Activated naive CD8-positive, alpha-beta T cell treated with anti-CD3 and anti-CD28 coated beads, Interleukin-2, amount 50 U/mL, for 16 hours (primary cell): Measurements from ENCODE around the gene SPACA7.

ENCODE experiments used
- DNase-seq: peaks from one replicate; pipeline ENCODE4 v3.0.0-alpha.2; 2020; ENCODE audit warnings: low read depth, low spot score

SPACA7 gene, protein sequence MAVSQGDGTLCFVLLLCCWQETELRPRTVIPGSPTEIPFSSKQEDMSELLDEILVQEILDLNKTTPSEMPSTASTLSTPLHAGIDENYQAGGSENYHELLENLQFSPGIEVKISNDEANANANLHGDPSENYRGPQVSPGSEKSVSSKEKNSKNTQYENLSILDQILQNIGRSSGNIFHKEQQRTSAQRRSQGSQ

DNA sequence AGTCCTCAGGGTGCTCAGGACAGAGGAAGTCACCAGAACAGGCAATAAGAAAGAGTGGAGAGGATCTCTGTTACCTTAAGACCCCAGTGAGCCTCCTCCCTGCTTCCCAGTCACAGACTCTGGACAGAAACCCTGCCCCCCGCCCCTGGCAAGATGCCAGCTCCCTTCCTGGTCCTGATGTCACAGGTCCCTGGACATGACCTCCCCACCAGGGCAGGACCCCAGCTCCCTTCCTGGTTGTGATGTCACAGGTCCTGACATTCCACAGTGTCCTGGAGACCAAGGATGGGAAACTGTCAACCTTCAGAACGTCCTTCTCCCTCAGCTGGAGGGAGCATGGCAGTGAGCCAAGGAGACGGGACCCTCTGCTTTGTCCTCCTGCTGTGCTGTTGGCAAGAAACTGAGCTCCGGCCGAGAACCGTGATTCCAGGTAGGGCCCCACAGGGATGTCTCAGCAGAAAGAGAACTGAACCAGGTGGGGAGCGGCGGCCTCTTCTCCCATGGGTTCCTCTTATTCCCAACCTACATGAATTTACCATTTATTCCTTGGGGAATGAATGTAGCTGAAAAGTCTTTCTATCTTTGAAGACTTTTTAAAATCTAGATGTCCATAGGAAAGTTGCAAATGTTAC, at the start of gene SPACA7:
SPACA7 (plus strand) TSS at position 306 of the 632 bp plus-strand sequence; CDS start at position 337, 31 bp downstream.
- DNase-seq: no peak

DNA sequence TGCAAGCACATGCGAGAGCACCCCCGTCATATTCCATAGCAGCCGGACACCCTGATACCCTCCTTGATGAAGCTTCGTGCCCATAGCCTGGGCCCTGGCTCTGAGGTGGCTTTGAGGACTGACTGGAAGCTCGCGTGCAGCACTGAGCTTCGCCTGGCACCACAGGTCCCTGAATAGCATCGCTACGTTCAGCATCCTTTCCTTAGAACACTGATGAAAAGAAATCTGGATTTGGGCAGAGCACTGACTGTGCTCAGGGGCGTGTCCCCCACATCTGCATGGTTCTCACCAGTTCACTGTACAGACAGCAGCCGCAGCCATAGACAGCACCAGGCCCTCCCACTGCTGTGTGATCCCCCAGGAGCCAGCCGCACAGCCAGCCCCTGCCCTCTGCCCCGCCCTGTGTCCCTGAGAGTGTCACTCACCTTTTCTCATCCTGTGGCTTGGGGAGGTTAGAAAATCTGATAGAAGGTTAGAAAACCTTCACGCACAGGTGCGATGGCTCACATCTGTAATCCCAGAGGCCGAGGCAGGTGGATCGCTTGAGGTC, 49.3 kb upstream of the SPACA7 start:
- DNase-seq: no peak

DNA sequence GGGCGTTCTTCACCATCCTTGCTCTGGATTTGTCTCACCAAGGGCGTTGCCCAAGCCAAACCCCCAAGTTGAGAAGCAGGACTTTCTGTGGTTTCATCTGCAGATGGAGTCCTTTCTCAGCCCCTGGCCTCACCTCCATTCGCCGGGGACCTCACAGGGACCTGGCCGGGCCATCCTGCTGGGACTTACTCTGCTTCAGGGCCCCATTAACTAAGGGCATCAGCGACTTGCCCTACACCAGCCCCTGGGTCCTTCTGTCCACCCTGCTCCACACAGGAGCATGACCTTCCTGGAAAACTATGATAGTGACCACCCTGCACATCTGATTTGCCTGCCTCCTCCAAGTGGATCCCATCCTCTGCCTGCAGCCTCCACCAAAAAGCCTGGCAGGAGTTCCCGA, 47.2 kb upstream of the SPACA7 start:
- no peak for DNase-seq

DNA sequence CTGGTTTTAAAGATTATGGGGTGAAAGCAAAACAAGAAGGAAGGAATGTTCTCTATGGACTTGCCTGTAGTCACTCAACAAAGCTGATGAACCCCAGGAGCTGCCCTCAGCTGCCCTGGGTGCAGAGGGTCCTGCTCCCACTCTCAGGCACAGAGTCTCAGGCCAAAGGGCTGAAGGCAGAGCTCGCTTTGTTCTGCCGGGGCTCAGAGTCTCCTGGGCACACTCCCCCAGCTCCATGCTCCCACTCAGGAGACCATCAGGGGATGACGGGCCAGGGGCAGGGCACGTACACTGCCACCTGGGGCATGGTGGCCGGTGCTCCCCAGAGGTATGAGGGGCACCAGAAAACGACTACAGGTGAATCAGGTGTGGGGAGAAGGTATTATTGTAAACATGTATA, 46.8 kb upstream of the SPACA7 start:
- DNase-seq: no peak

DNA sequence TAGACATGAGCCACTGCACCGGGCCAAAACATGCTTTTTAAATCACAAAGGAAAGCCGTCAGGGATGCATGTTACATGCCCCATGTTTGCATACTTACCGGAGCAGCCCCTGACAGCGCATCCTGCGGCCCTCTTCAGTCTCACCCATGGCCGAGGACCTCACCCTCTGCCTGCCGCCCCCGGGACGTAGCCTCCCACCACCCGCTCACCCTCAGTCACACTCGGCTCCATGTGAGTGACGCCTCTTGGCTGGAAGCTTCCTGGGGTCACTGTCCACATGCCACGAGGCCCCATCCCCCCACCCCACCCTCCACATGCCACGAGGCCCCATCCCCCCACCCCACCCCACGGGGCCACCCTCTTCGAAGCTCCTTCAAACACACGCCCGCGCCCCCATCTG, 46.1 kb upstream of the SPACA7 start:
- no peak for DNase-seq

DNA sequence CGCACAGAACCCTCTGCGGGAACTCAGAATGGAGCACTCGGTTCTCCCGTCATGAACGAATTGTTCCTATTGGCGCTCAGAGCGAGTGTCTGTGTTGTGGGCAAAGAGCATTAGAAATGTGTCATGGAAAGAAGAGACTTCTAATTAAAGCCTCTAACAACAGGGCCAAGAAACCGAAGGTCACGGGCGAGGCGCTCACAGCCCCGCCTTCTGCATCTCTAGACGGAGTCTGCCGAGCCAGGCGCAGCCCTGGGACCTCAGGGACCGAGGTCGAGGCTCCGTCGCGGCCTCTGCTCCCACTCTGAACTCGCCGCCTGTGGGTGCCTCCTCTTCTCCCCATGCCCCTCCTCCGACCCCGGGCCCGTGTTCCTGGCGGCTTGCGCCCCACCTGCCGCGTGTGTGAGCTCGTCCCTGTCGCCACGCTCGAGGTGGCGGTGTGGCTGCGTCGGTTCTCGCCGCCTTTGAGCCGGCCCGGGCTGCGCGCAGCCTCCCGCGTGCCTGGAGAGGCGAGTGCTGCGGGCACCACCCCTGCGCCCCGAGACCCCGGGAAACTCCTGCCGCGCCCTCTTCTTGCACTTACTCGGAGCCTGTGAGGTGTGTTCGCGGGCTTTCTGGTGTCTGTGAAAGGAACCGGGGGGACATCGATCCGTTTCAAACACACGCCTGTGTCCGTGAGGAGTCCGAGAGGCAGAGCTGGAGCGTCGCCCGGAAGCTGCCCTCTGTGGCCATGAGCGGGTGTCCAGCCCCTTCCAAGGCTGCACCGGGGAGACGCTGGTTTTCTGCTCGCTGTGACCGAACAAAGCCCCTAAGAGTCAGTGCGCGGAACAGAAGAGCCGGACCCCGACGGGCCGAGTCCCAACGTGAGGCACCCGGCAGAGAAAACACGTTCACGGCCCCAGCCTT, 45.4 kb upstream of the SPACA7 start:
- no peak for DNase-seq

DNA sequence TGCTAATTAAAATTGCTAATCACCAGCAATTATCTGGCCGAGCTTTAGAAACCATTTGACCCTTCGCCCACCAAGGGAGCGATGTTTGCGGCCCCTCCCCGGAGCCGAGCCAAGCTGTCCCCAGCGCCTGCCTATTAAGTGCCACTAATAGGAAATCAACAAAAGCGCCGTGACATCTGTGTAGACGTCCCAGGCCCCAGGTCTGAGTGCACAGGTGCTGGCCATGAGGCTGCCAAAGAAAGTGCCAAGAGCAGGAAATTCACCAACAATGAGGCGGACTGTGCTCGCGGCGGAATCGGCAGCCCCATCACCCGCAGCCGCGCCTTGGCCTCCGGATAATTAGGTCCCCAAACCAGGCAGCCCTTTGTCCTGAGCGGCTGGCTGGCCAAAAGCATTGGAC, 44.5 kb upstream of the SPACA7 start:
- no peak for DNase-seq

DNA sequence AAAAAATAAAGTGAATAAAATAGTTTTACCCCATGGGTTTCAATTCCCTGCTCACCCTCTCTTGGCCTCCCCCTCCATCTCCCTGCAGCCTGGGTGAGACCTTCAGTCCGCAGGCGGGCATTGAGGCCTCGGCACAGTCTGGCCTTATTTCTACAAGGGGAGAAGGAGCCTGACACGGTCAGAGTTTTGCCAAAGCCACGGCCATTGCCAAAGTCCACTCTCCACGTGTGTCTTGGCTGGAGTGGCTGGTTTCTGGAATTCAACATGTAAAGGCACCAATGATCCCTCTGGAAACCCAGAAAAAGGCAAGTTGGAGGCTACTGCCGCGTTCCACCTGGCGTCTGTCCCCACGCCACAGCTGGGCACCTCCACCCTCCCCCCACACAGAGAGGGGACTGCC, 43.4 kb upstream of the SPACA7 start:
- no peak for DNase-seq

DNA sequence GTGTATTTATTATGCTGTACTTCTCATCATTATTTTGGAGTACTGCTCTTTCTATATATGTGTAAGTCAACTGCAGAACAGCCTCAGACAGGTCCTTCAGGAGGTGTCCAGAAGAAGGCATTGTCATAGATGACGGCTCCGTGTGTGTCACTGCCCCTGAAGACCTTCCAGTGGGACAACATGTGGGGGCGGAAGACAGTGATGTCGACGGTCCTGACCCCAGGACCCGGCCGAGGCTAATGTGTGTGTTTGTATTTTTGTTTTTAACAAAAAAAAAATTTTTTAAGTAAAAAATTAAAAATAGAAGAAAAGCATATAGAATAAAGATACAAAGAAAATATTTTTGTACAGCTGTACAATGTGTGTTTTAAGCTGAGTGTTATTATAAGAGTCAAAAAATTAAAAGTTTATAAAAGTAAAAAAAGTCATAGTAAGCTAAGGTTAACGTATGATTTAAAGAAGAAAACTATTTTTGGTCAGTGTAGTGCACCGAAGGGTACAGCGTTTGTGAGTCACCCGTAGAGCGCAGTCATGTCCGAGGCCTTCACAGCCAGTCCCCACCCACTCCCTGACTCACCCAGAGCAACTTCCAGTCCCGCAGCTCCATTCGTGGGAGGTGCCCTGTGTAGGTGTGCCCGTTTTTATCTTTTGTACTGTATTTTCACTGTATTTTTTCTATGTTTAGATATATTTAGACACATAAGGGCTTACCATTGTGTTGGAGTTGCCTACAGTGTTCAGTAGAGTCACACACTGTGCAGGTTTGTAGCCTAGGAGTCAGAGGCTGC, 42.2 kb upstream of the SPACA7 start:
- DNase-seq: no peak

DNA sequence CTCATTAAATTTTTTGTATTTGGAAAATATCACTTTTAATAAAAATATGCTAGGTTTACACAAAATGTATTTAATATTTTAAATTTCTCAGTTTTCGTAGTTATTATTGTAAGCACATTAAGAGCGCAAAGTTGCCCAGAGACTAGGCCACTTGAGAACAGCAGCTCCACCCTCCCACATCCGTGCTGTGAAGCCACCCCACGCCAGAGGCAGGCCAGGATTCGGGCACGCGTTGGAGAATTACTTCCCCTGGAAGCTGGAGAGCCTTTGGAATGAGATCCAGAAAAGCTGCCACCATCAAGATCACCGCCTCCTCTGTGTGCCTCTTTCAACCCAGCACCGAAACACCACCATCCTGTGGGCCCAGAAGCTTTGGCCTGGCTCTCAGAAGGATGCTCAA, 41.0 kb upstream of the SPACA7 start:
- no peak for DNase-seq

DNA sequence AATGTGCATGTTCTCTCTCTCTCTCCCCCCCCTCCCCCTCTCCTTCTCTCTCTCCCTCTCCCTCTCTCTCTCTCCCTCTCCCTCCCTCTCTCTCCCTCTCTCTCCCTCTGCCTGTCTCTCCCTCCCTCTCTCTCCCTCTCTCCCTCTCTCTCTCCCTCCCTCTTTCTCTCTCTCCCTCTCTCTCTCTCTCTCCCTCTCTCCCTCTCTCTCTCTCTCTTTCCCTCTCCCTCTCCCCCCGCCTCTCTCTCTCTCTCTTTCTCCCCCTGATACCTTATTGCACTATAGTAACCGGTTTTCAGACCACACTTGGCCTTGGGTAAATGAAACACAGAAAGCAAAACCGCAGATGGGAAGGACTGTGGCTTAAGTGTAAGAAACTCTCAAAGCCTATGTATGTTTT, 34.7 kb upstream of the SPACA7 start:
- no peak for DNase-seq

DNA sequence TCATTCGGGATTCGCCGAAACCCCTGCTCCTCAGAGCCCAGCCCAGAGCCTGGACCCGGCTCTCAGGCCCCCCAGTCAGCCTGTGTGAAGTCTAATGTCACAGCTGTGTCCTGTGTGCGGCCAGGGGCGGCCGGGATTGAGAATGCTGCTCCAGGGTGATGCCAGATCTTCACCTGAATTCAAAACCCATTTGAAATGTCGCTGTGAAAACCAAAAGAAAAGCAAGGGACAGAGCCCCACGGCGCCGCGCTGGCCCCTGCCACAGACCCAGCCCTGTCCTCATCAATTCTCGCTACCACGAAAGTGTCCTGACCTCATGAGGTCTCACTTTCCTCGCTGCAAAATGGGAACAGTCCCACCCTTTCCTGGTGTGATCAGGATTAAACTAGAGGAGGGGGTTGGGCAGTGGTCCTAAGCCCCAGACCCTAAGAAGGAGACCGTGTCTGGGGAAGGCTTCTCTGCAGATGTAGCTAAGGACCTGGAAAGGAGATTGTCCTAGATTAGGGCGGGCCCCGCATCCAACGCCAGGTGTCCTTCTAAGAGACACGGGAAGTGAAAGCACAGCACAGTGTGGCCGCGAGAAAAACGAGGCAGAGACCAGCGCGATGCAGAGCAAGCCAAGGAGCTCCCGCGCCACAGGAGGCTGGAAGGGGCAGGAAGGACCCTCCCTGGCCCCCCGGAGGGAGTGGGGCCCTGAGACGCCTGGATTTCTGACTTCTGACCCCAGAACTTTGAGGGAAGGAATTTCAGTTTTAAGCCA, 34.0 kb upstream of the SPACA7 start:
- no peak for DNase-seq

DNA sequence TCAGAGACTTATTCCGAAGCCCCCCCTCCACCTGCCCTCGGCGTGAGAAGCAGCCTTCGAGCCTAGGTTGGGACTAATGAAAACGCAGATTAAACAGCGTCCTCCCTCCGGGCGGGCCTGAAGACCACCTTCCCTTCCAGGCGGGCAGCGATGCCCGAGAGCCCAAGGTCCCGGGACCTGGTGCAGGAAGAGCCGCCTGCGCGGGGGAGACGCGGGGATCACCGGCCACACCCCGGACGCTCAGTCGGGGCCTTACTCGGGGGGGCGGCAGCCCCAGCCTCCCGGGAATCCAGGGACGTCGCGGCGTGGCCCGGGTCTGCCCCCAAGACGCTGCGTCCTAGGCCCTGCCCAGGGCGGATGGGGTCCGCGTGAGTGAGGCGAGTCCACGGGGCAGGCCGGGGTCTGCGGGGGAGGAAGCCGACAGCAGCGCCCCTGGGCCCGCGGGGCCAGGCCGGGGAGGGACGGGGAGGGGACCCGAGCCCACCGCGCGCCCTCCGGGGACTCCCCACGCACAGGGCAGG, 33.3 kb upstream of the SPACA7 start:
- DNase-seq: no peak

DNA sequence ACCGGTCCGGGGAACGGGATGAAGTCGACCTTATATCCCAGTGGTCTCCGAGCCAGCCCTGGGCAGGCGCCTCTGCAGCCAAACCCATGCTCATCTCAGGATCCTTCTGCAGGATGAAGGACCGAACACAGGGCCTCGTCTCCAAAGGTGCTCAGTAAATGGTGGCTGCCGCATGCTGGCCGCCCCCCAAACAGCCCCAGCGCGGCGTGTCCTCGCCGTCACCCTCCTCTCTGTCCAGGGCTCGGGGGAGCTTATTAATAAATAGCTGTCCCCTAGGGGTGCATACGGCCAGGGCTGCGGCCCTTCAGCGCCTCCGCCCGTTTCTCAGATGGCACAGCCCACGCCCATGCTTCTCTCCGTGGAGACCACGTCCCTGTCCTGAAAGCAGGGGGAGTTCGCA, 32.6 kb upstream of the SPACA7 start:
- DNase-seq: no peak

DNA sequence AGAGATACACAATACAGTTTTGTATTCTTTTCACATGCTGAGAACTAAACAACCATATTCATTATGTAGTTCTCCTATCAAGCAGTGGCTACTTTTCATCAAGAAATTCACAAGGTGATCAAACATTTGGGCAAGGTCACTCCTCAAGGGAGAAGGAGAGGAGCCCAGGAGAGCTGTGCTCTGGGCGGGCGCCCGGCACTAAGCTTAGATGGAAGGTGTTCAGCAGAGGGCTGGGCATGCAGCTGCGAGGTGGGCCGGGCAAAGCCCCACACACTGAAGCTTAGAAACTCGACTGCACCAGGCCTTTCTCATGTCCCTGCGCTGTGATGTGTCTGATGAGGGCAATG, 30.4 kb upstream of the SPACA7 start:
- DNase-seq: no peak

DNA sequence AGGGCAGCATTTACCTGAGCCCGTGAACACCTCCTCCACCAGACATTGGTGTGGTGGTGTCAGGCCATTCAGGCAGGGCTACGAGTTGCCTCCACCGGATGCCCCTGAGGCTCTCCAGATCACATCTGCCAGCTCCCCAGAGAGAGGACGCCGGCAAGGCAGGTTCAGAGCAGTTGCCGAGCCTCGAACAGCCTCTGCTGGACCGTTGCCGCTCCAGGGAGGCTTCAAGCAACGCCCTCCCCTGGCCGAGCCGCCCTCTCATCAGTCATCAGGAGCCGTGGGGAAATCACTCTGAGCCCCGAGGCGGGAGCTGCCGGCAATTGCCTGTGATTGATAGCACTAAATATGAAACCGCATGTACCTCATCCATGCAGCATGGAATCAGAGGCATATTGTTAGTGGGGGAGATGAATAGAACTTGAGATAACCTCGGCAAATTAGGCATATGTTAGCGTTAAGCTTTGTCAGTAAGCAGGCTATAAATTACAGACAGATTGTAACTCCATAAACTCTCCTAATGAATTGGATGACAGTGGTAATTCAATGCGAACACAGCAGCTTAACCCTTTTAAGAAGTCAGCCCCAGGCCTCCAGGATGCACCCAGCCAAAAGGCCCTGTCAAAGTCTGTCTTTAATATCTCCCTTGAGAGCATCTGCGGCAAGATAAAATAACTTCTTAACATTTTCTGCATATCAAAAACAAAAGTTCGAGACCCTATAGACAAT, 29.8 kb upstream of the SPACA7 start:
- DNase-seq: no peak

DNA sequence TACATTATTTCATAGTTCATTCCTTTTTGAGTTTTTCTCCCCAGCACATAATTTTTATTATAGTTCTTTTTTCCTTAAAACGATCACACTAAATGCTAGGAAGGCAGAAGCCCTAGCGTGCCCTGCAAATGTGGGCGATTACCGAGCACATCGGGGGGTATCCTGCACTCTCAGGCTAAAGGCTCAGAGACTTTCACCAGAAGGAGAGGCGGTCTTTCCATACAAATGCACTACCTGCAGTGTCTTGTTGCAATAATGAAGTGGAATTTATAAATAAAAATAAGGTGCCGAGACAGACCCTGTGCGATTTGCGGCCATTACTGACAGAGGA, 29.3 kb upstream of the SPACA7 start:
- DNase-seq: no peak

DNA sequence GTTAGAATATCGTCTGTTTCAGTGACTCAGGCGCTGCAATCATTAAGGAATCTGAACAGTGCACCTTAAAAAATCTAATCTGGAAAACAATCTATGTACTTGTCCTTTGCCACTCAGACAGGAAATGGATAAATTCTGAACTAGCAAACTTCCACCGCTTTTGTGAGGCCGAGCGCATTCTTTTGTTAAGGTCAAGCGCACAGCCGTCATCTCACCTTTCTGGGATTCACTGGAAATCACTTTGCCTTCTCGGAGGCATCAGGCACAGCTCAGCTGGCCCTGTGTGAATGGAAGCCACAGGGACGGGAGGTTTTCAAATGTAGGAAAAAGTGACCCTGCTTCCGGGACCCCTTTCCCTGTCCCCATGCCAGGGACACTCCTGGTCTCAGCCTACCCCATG, 28.2 kb upstream of the SPACA7 start:
- no peak for DNase-seq

DNA sequence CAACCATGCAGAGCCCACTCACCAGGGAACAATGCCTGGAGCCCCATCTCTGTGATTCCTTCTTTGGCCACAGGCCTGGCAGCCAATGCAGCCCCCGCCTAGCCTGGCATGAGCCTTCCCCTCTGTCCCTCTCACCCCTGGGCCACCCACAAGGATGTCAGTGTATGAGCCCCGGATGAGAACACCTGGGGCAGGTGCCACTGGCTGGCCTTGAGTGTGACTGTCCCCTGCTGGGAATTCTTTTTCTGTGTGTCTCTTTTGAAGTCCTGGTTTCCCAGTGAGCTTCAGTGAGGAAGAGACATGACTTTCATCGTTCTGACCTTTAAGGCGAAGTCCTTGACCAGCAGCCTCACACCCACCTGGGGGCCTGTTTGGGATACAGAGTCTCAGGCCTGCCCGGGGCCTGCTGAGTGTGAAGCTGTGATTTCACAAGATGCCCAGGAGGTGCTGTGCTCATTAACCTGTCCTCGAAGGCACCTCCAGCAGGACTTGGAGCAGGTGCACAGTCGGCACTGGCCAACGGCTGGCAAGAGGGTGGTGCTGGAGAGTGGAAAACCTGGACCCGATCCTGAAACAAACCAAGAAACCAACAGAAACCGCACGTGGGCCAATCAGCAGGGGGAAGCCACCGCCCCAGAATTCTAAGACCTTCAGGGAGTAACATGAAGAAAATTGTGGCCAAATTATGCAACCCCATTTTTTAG, 27.4 kb upstream of the SPACA7 start:
- DNase-seq: no peak

DNA sequence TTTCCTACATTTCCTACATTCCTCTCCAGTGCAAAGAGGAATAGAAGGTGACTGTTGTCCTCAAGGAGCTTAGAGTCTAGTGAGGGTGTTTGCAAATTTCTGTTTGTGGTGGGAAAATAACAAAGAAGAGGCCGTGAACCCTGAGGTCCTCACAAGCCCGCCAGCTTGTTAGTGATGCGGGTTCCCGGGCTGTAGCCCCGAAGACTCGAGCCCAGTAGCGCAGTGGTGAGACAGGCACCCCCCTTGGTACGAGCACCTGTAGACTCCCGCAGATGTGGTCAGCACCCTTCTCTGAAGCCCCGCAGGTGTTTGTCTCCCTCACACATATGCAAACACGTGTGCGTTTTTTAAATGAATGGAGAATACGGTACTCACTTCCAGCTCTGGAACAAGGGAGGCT, 26.5 kb upstream of the SPACA7 start:
- DNase-seq: no peak
